ENCODE results near the gene CDC27. TPM values are rescaled to one million over a fixed set of nuclear protein-coding genes. Genes with fewer than 3 reads are reported as not detected.
A peak's percentile ranks its signal among the peaks of the same experiment; 100 is the strongest.
"Not testable (repeated sequence)": the region's sequence is repeated elsewhere in the genome, so short reads cannot be mapped to it uniquely, and the experiment has no call there.

The CDC27 gene
- total and polyA plus RNA-seq, 5 donors from 2014 or later: 63.5 to 114 (median 95.5) TPM

GRCh38 chr17:47123262-47123661 is 65.8 kb downstream of the CDC27 start:
- H3K27ac Mint-ChIP-seq: not testable (repeated sequence)
- peaks cover 55% of the 10 kb centered on the region for H3K36me3 ChIP-seq (ENCODE audit: control insufficient read depth, insufficient read depth, low read length)

GRCh38 chr17:47120521-47121095 is 68.5 kb downstream of the CDC27 start:
- Histone ChIP-seq H3K4me1 (ENCODE audit: control insufficient read depth, insufficient read depth, low read length, poor library complexity, severe bottlenecking) (no peaks in the 10 kb centered on the region), H3K27ac (ENCODE audit: insufficient read depth, low read length, poor library complexity, severe bottlenecking) (no peak overlapping the region), H3K9me3 (ENCODE audit: control insufficient read depth in 2 of 2, low read length in 2 of 2) (no peaks in the 10 kb centered on the region), H3K36me3 (ENCODE audit: control insufficient read depth, insufficient read depth, low read length) (peaks cover 37% of the 10 kb centered on the region), H3K4me3 (ENCODE audit: low read depth, low read length) (no peak overlapping the region), H3K27me3 (ENCODE audit: control insufficient read depth, insufficient read depth, low read length) (no peaks in the 10 kb centered on the region)
- ATAC-seq (ENCODE audit: low read depth in 2 of 2) (no peak), DNase-seq (no peak)
- H3K4me1 Mint-ChIP-seq: peaks cover 0 to 5% (median under 1%) of the 10 kb centered on the region in 4 donors
- H3K27me3 Mint-ChIP-seq: no peaks in the 10 kb centered on the region
- H3K9me3 Mint-ChIP-seq: no peaks in the 10 kb centered on the region
- H3K36me3 Mint-ChIP-seq: peaks cover 22% of the 10 kb centered on the region
- no peak overlapping the region for H3K4me3 Mint-ChIP-seq
- peak overlapping the region in 1 of 3 donors; percentile 22 for H3K27ac Mint-ChIP-seq

More at GRCh38 chr17:47123262-47123661, 65.8 kb downstream of the CDC27 start:
- DNase-seq; H3K4me3 Mint-ChIP-seq; H3K4me1 Mint-ChIP-seq; H3K9me3 Mint-ChIP-seq; H3K4me3 ChIP-seq (ENCODE audit: low read depth, low read length); ATAC-seq (ENCODE audit: low read depth in 2 of 2); H3K4me1 ChIP-seq (ENCODE audit: control insufficient read depth, insufficient read depth, low read length, poor library complexity, severe bottlenecking); H3K27me3 Mint-ChIP-seq; H3K27ac ChIP-seq (ENCODE audit: insufficient read depth, low read length, poor library complexity, severe bottlenecking); H3K9me3 ChIP-seq (ENCODE audit: control insufficient read depth in 2 of 2, low read length in 2 of 2); H3K27me3 ChIP-seq (ENCODE audit: control insufficient read depth, insufficient read depth, low read length): not testable (repeated sequence)
- peaks cover 27% of the 10 kb centered on the region for H3K36me3 Mint-ChIP-seq

- H3K9me3 ChIP-seq (ENCODE audit: control insufficient read depth in 2 of 2, low read length in 2 of 2): no peaks in the 10 kb centered on the region
- Mint-ChIP-seq H3K9me3 (no peaks in the 10 kb centered on the region), H3K4me3 (no peak overlapping the region), H3K27me3 (no peaks in the 10 kb centered on the region), H3K36me3 (peaks cover 22% of the 10 kb centered on the region), H3K27ac (peak overlapping the region in 1 of 3 donors; percentile 36), H3K4me1 (peaks cover 0 to 5% (median under 1%) of the 10 kb centered on the region in 4 donors)
- H3K27ac ChIP-seq (ENCODE audit: insufficient read depth, low read length, poor library complexity, severe bottlenecking): no peak overlapping the region
- H3K4me3 ChIP-seq (ENCODE audit: low read depth, low read length): no peak overlapping the region
- H3K4me1 ChIP-seq (ENCODE audit: control insufficient read depth, insufficient read depth, low read length, poor library complexity, severe bottlenecking): no peaks in the 10 kb centered on the region
- H3K27me3 ChIP-seq (ENCODE audit: control insufficient read depth, insufficient read depth, low read length): no peaks in the 10 kb centered on the region
- DNase-seq (no peak), ATAC-seq (ENCODE audit: low read depth in 2 of 2) (no peak)
- peaks cover 37% of the 10 kb centered on the region for H3K36me3 ChIP-seq (ENCODE audit: control insufficient read depth, insufficient read depth, low read length)
These were observed 69.2 kb downstream of the CDC27 start for GRCh38 chr17:47119746-47120520.

- DNase-seq (no peak), ATAC-seq (ENCODE audit: low read depth in 2 of 2) (no peak)
- peaks cover 0 to 5% (median 0%) of the 10 kb centered on the region in 4 donors for H3K4me1 Mint-ChIP-seq
- no peak overlapping the region for H3K27ac Mint-ChIP-seq
- no peaks in the 10 kb centered on the region for H3K9me3 Mint-ChIP-seq
- Histone ChIP-seq H3K9me3 (ENCODE audit: control insufficient read depth in 2 of 2, low read length in 2 of 2) (no peaks in the 10 kb centered on the region), H3K27me3 (ENCODE audit: control insufficient read depth, insufficient read depth, low read length) (no peaks in the 10 kb centered on the region), H3K4me1 (ENCODE audit: control insufficient read depth, insufficient read depth, low read length, poor library complexity, severe bottlenecking) (no peaks in the 10 kb centered on the region), H3K36me3 (ENCODE audit: control insufficient read depth, insufficient read depth, low read length) (peaks cover 32% of the 10 kb centered on the region), H3K27ac (ENCODE audit: insufficient read depth, low read length, poor library complexity, severe bottlenecking) (no peak overlapping the region), H3K4me3 (ENCODE audit: low read depth, low read length) (no peak overlapping the region)
- peaks cover 21% of the 10 kb centered on the region for H3K36me3 Mint-ChIP-seq
- no peaks in the 10 kb centered on the region for H3K27me3 Mint-ChIP-seq
- no peak overlapping the region for H3K4me3 Mint-ChIP-seq
These were observed 71.7 kb downstream of the CDC27 start for GRCh38 chr17:47117386-47117785.

- DNase-seq: no peak
These were observed 83.0 kb downstream of the CDC27 start for GRCh38 chr17:47106130-47106529.

GRCh38 chr17:47105246-47105645 is 83.8 kb downstream of the CDC27 start:
- not testable (repeated sequence) for H3K4me3 Mint-ChIP-seq; H3K4me1 Mint-ChIP-seq; DNase-seq; H3K4me1 ChIP-seq (ENCODE audit: control insufficient read depth, insufficient read depth, low read length, poor library complexity, severe bottlenecking); H3K4me3 ChIP-seq (ENCODE audit: low read depth, low read length); ATAC-seq (ENCODE audit: low read depth in 2 of 2); H3K27me3 Mint-ChIP-seq; H3K27ac ChIP-seq (ENCODE audit: insufficient read depth, low read length, poor library complexity, severe bottlenecking); H3K9me3 ChIP-seq (ENCODE audit: control insufficient read depth in 2 of 2, low read length in 2 of 2); H3K27ac Mint-ChIP-seq; H3K36me3 ChIP-seq (ENCODE audit: control insufficient read depth, insufficient read depth, low read length); H3K27me3 ChIP-seq (ENCODE audit: control insufficient read depth, insufficient read depth, low read length); H3K9me3 Mint-ChIP-seq; H3K36me3 Mint-ChIP-seq

More at GRCh38 chr17:47106130-47106529, 83.0 kb downstream of the CDC27 start:
- Histone ChIP-seq H3K27ac (ENCODE audit: insufficient read depth, low read length, poor library complexity, severe bottlenecking) (no peak overlapping the region), H3K27me3 (ENCODE audit: control insufficient read depth, insufficient read depth, low read length) (no peaks in the 10 kb centered on the region), H3K4me1 (ENCODE audit: control insufficient read depth, insufficient read depth, low read length, poor library complexity, severe bottlenecking) (no peaks in the 10 kb centered on the region), H3K4me3 (ENCODE audit: low read depth, low read length) (no peak overlapping the region), H3K36me3 (ENCODE audit: control insufficient read depth, insufficient read depth, low read length) (no peaks in the 10 kb centered on the region), H3K9me3 (ENCODE audit: control insufficient read depth in 2 of 2, low read length in 2 of 2) (no peaks in the 10 kb centered on the region)
- no peak overlapping the region for H3K27ac Mint-ChIP-seq
- no peaks in the 10 kb centered on the region for H3K36me3 Mint-ChIP-seq
- peaks cover 0 to 3% (median 0%) of the 10 kb centered on the region in 4 donors for H3K4me1 Mint-ChIP-seq
- no peak overlapping the region for H3K4me3 Mint-ChIP-seq
- ATAC-seq (ENCODE audit: low read depth in 2 of 2): no peak
- peaks cover 11% of the 10 kb centered on the region for H3K27me3 Mint-ChIP-seq
- H3K9me3 Mint-ChIP-seq: no peaks in the 10 kb centered on the region

GRCh38 chr17:47102914-47103313 is 86.2 kb downstream of the CDC27 start:
- ATAC-seq (ENCODE audit: low read depth in 2 of 2) (no peak), DNase-seq (no peak)
- no peaks in the 10 kb centered on the region for H3K9me3 ChIP-seq (ENCODE audit: control insufficient read depth in 2 of 2, low read length in 2 of 2)
- no peaks in the 10 kb centered on the region for H3K36me3 ChIP-seq (ENCODE audit: control insufficient read depth, insufficient read depth, low read length)
- Mint-ChIP-seq H3K9me3 (no peaks in the 10 kb centered on the region), H3K27ac (no peak overlapping the region), H3K4me1 (peaks cover 6 to 25% (median 16%) of the 10 kb centered on the region in 4 donors), H3K27me3 (peaks cover 5% of the 10 kb centered on the region), H3K4me3 (peak overlapping the region in 1 of 4 donors; percentile 60), H3K36me3 (peaks cover 3% of the 10 kb centered on the region)
- peaks cover 10% of the 10 kb centered on the region for H3K4me1 ChIP-seq (ENCODE audit: control insufficient read depth, insufficient read depth, low read length, poor library complexity, severe bottlenecking)
- no peaks in the 10 kb centered on the region for H3K27me3 ChIP-seq (ENCODE audit: control insufficient read depth, insufficient read depth, low read length)
- no peak overlapping the region for H3K27ac ChIP-seq (ENCODE audit: insufficient read depth, low read length, poor library complexity, severe bottlenecking)
- no peak overlapping the region for H3K4me3 ChIP-seq (ENCODE audit: low read depth, low read length)

All from CD4-positive, CD25-positive, alpha-beta regulatory T cell (primary cell).